Liver (tissue), 3 donors: Measurements from ENCODE around the gene VPS26A.

ENCODE experiments used
- ATF3 ChIP-seq: IDR thresholded peaks from 2 replicates; pipeline ENCODE4 v1.6.1; 2016; ENCODE audit warnings: antibody characterized with exemption
- CTCF ChIP-seq: fragments of 150-350 bp; IDR thresholded peaks from 2 replicates; pipeline ENCODE4 v1.5.1; 2017; ENCODE audit warnings: improper control_type of control experiment, low read depth, low read length; ENCODE audit not compliant: missing input control
- EGR1 ChIP-seq, 2 donors: IDR thresholded peaks; 2 replicates each; pipeline ENCODE4 v1.6.1; 2016 to 2018; ENCODE audit warnings: antibody characterized with exemption in 2 of 2, low read depth in 2 of 2
- FOXA1 ChIP-seq: IDR thresholded peaks from 2 replicates; pipeline ENCODE4 v1.6.1; 2016; ENCODE audit warnings: antibody characterized with exemption
- GABPA ChIP-seq, 2 donors: IDR thresholded peaks in 1 of 2; conservative IDR thresholded peaks in 1 of 2; 2 replicates each; pipeline ENCODE4 v1.6.1; 2016; ENCODE audit warnings: antibody characterized with exemption in 2 of 2, mild to moderate bottlenecking in 1 of 2, moderate library complexity in 1 of 2
- MAX ChIP-seq: IDR thresholded peaks from 2 replicates; pipeline ENCODE4 v1.6.1; 2016; ENCODE audit warnings: antibody characterized with exemption
- NR2F2 ChIP-seq: IDR thresholded peaks from 2 replicates; pipeline ENCODE4 v1.6.1; 2016; ENCODE audit warnings: antibody characterized with exemption
- RAD21 ChIP-seq, 2 donors: IDR thresholded peaks; 2 replicates each; pipeline ENCODE4 v1.6.1; 2016; ENCODE audit warnings: antibody characterized with exemption in 2 of 2, mild to moderate bottlenecking in 2 of 2
- REST ChIP-seq: IDR thresholded peaks from 2 replicates; pipeline ENCODE4 v1.6.1; 2016; ENCODE audit warnings: antibody characterized with exemption, mild to moderate bottlenecking
- YY1 ChIP-seq: IDR thresholded peaks from 2 replicates; pipeline ENCODE4 v1.6.1; 2016; ENCODE audit warnings: antibody characterized with exemption, mild to moderate bottlenecking
- ZBTB33 ChIP-seq: IDR thresholded peaks from 2 replicates; pipeline ENCODE4 v1.6.1; 2016; ENCODE audit warnings: antibody characterized with exemption
- donor health status: healthy.
- donor health status: healthy.

- no peak for TF ChIP-seq MAX
- TF ChIP-seq YY1 = no peak
- no peak for TF ChIP-seq CTCF
- no peak for TF ChIP-seq EGR1 (IDR thresholded peaks at IDR 0.05; ENCODE audit: low read depth in 2 of 2)
- TF ChIP-seq ZBTB33 = no peak
- TF ChIP-seq ATF3 = no peak
- no peak for TF ChIP-seq REST
- TF ChIP-seq RAD21 (IDR thresholded peaks at IDR 0.05) = no peak
- TF ChIP-seq NR2F2 = no peak
- TF ChIP-seq GABPA (IDR thresholded peaks at IDR 0.05 in 1 of 2, conservative IDR thresholded peaks at IDR 0.05 in 1 of 2) = no peak
- no peak for TF ChIP-seq FOXA1
Measured at GRCh38 chr10:69103784-69104183, 20.2 kb upstream of the VPS26A start.
